Smooth muscle cell (in vitro differentiated cells): ENCODE measurements around the gene RAB31. TPM values are rescaled to one million over a fixed set of nuclear protein-coding genes. Genes with fewer than 3 reads are reported as not detected.

Source experiments
- DNase-seq: peaks from one replicate; lab custom pipeline; 2025; ENCODE audit not compliant: unreplicated experiment; lab: John Stamatoyannopoulos, UW
- H2AFZ ChIP-seq: fragments of 200-600 bp; sonication (generic); 2 replicates; pipeline ENCODE4 v1.6.0; 2016; ENCODE audit warnings: antibody characterized with exemption, low read depth, mild to moderate bottlenecking
- H3F3A ChIP-seq: fragments of 200-600 bp; sonication (generic); 2 replicates; pipeline ENCODE4 v1.6.0; 2017; ENCODE audit warnings: antibody characterized with exemption, low read depth
- H3K27ac ChIP-seq: fragments of 200-600 bp; sonication (generic); 2 replicates; pipeline ENCODE4 v1.5.1; 2016; ENCODE audit warnings: low read depth, mild to moderate bottlenecking
- H3K27me3 ChIP-seq: fragments of 200-600 bp; sonication (generic); 2 replicates; pipeline ENCODE4 v1.6.1; 2016; ENCODE audit warnings: low read depth, mild to moderate bottlenecking
- H3K36me3 ChIP-seq: fragments of 200-600 bp; sonication (generic); 2 replicates; pipeline ENCODE4 v1.5.1; 2016; ENCODE audit warnings: low read depth
- H3K4me1 ChIP-seq: fragments of 200-600 bp; sonication (generic); 2 replicates; pipeline ENCODE4 v1.5.1; 2016; ENCODE audit warnings: low read depth
- H3K4me2 ChIP-seq: fragments of 200-600 bp; sonication (generic); 2 replicates; pipeline ENCODE4 v1.6.0; 2016; ENCODE audit warnings: mild to moderate bottlenecking
- H3K4me3 ChIP-seq: fragments of 200-600 bp; sonication (generic); 2 replicates; pipeline ENCODE4 v1.5.1; 2016; ENCODE audit warnings: mild to moderate bottlenecking
- H3K79me2 ChIP-seq: fragments of 200-600 bp; sonication (generic); 2 replicates; pipeline ENCODE4 v1.6.0; 2016; ENCODE audit warnings: low read depth, mild to moderate bottlenecking
- H3K9ac ChIP-seq: fragments of 200-600 bp; sonication (generic); 2 replicates; pipeline ENCODE4 v1.6.0; 2016; ENCODE audit warnings: low read depth
- H3K9me3 ChIP-seq: fragments of 200-600 bp; sonication (generic); replicated peaks from 2 replicates; pipeline ENCODE4 v1.5.1; 2016; ENCODE audit warnings: low read depth
- H4K20me1 ChIP-seq: fragments of 200-600 bp; sonication (generic); 2 replicates; pipeline ENCODE4 v1.6.0; 2016; ENCODE audit warnings: low read depth
- CTCF ChIP-seq: fragments of 200-600 bp; sonication (generic); IDR thresholded peaks from 2 replicates; pipeline ENCODE4 v1.5.1; 2017; ENCODE audit warnings: borderline replicate concordance, mild to moderate bottlenecking, antibody characterized with exemption; ENCODE audit not compliant: insufficient read depth, poor library complexity, severe bottlenecking
- WGBS: methylation state at CpG from one replicate; pipeline ENCODE4 v1.1.7; 2016; ENCODE audit warnings: low lambda C conversion rate; 5-methylcytosine and 5-hydroxymethylcytosine counted together
- polyA plus RNA-seq: library from polyadenylated mRNA; unstranded; fragments of >200 nt; fragmentation: Nextera tagmentation; extraction: Ambion mirVana; gene quantifications from 2 replicates; pipeline ENCODE4 v1.2.1, GENCODE V29; 2016
- total RNA-seq: library from RNA; depleted of rRNA; stranded (reverse); fragments of >200 nt; gene quantifications from 2 replicates; pipeline ENCODE4 v1.2.3, GENCODE V29; 2014

Gene RAB31
- total and polyA plus RNA-seq, 2 experiments from 2014 or later, result 116 to 414 TPM

GRCh38 chr18:9694952-9695495 is 13.1 kb upstream of the RAB31 start:
- no peaks in the 10 kb centered on the region for H3K79me2 ChIP-seq
- H3F3A ChIP-seq, result no peaks in the 10 kb centered on the region
- H3K9ac ChIP-seq, result no peak overlapping the region
- 87% methylated on average over 3 of the region's 3 CpGs for WGBS
- no peak overlapping the region for H3K4me3 ChIP-seq
- no peak overlapping the region for H2AFZ ChIP-seq
- H3K27me3 ChIP-seq, result no peaks in the 10 kb centered on the region
- H3K9me3 ChIP-seq, result no peaks in the 10 kb centered on the region
- H3K36me3 ChIP-seq, result no peaks in the 10 kb centered on the region
- no peak overlapping the region for H3K27ac ChIP-seq
- H3K4me2 ChIP-seq, result peak overlapping the region; percentile 62
- peaks cover 7% of the 10 kb centered on the region for H3K4me1 ChIP-seq
- no peak for TF ChIP-seq CTCF
- no peaks in the 10 kb centered on the region for H4K20me1 ChIP-seq
- DNase-seq, result no peak

- no peak for TF ChIP-seq CTCF
- no peaks in the 10 kb centered on the region for H3K36me3 ChIP-seq
- peak overlapping the region; percentile 55 for H2AFZ ChIP-seq
- H3K9ac ChIP-seq, result no peak overlapping the region
- H3K27ac ChIP-seq, result no peak overlapping the region
- H3K4me2 ChIP-seq, result peak overlapping the region; percentile 62
- H3K79me2 ChIP-seq, result no peaks in the 10 kb centered on the region
- no peaks in the 10 kb centered on the region for H4K20me1 ChIP-seq
- H3F3A ChIP-seq, result no peaks in the 10 kb centered on the region
- H3K9me3 ChIP-seq, result no peaks in the 10 kb centered on the region
- H3K4me1 ChIP-seq, result peaks cover 7% of the 10 kb centered on the region
- no peak for DNase-seq
- WGBS, result 22% methylated on average over 5 of the region's 5 CpGs
- no peaks in the 10 kb centered on the region for H3K27me3 ChIP-seq
- no peak overlapping the region for H3K4me3 ChIP-seq
These were observed 12.5 kb upstream of the RAB31 start for GRCh38 chr18:9695605-9696004.

- H3K4me2 ChIP-seq, result peak overlapping the region; percentile 62
- H4K20me1 ChIP-seq, result no peaks in the 10 kb centered on the region
- no peak for DNase-seq
- H3K4me1 ChIP-seq, result peaks cover 7% of the 10 kb centered on the region
- no peaks in the 10 kb centered on the region for H3K79me2 ChIP-seq
- 64% methylated on average over 2 of the region's 2 CpGs for WGBS
- H3K36me3 ChIP-seq, result no peaks in the 10 kb centered on the region
- H3K9me3 ChIP-seq, result no peaks in the 10 kb centered on the region
- no peak overlapping the region for H3K9ac ChIP-seq
- H3F3A ChIP-seq, result no peaks in the 10 kb centered on the region
- H3K4me3 ChIP-seq, result no peak overlapping the region
- no peak for TF ChIP-seq CTCF
- H3K27me3 ChIP-seq, result no peaks in the 10 kb centered on the region
- H3K27ac ChIP-seq, result no peak overlapping the region
- peak overlapping the region; percentile 55 for H2AFZ ChIP-seq
These were observed 12.0 kb upstream of the RAB31 start for GRCh38 chr18:9696112-9696511.

- H4K20me1 ChIP-seq, result no peaks in the 10 kb centered on the region
- peaks cover 7% of the 10 kb centered on the region for H3K4me1 ChIP-seq
- 83% methylated on average over 1 of the region's 1 CpG for WGBS
- no peaks in the 10 kb centered on the region for H3K36me3 ChIP-seq
- H3K9ac ChIP-seq, result no peak overlapping the region
- no peaks in the 10 kb centered on the region for H3K9me3 ChIP-seq
- no peak for TF ChIP-seq CTCF
- H2AFZ ChIP-seq, result no peak overlapping the region
- DNase-seq, result no peak
- H3K27me3 ChIP-seq, result no peaks in the 10 kb centered on the region
- no peak overlapping the region for H3K4me2 ChIP-seq
- H3K27ac ChIP-seq, result no peak overlapping the region
- no peaks in the 10 kb centered on the region for H3K79me2 ChIP-seq
- no peaks in the 10 kb centered on the region for H3F3A ChIP-seq
- no peak overlapping the region for H3K4me3 ChIP-seq
These were observed 11.4 kb upstream of the RAB31 start for GRCh38 chr18:9696701-9697100.
